K562 (cell line): ENCODE results near the gene LACTB. TPM values are rescaled to one million over a fixed set of nuclear protein-coding genes. Genes with fewer than 3 reads are reported as not detected.

ENCODE experiments used
- CREM ChIP-seq: IDR thresholded peaks from 2 replicates; pipeline ENCODE4 v1.6.1; 2014; ENCODE audit warnings: antibody characterized with exemption, low read depth
- CTBP1 ChIP-seq: fragments of 450-650 bp; IDR thresholded peaks from 2 replicates; pipeline ENCODE4 v1.6.1; 2016; ENCODE audit warnings: borderline replicate concordance
- DDX20 ChIP-seq: fragments of 450-650 bp; IDR thresholded peaks from 2 replicates; pipeline ENCODE4 v1.6.1; 2016; ENCODE audit warnings: missing genetic modification characterization, low read depth, mild to moderate bottlenecking, missing compliant biosample characterization, moderate library complexity
- DIDO1 ChIP-seq: fragments of 450-650 bp; IDR thresholded peaks from 2 replicates; pipeline ENCODE4 v1.6.1; 2016; ENCODE audit warnings: low read depth, missing biosample characterization, missing genetic modification characterization
- FOXJ2 ChIP-seq: fragments of 200-800 bp; sonication (Bioruptor generic); IDR thresholded peaks from 2 replicates; pipeline ENCODE4 v1.6.1; 2016; ENCODE audit warnings: missing genetic modification characterization, missing compliant biosample characterization
- GABPA ChIP-seq: fragments of 200-800 bp; sonication (Bioruptor generic); conservative IDR thresholded peaks from 2 replicates; pipeline ENCODE4 v1.6.1; 2016; ENCODE audit warnings: low read depth, missing genetic modification characterization, missing compliant biosample characterization
- MBD2 ChIP-seq: sonication (generic); IDR thresholded peaks from 2 replicates; pipeline ENCODE4 v1.6.1; 2016; ENCODE audit warnings: low read depth, borderline replicate concordance
- NFYB ChIP-seq: IDR thresholded peaks from 2 replicates; pipeline ENCODE4 v1.6.1; 2011; ENCODE audit warnings: mild to moderate bottlenecking, moderate library complexity; ENCODE audit not compliant: insufficient read length; ENCODE audit errors: extremely low read depth
- POLR2H ChIP-seq: IDR thresholded peaks from 2 replicates; pipeline ENCODE4 v1.6.1; 2016; ENCODE audit warnings: missing genetic modification characterization, low read depth, mild to moderate bottlenecking, control low read depth, missing compliant biosample characterization, moderate library complexity
- PRMT5 ChIP-seq: sonication (generic); formaldehyde crosslinking; IDR thresholded peaks from 2 replicates; pipeline ENCODE4 v1.5.0; 2020; ENCODE audit warnings: missing genetic modification reagents
- PTRF ChIP-seq: fragments of 450-650 bp; IDR thresholded peaks from 2 replicates; pipeline ENCODE4 v1.6.1; 2016; ENCODE audit warnings: mild to moderate bottlenecking, missing genetic modification characterization, missing compliant biosample characterization
- PTTG1 ChIP-seq: fragments of 450-650 bp; IDR thresholded peaks from 2 replicates; pipeline ENCODE4 v1.6.1; 2016; ENCODE audit warnings: low read depth, mild to moderate bottlenecking, missing genetic modification characterization, missing compliant biosample characterization
- RFX7 ChIP-seq: fragments of 250-450 bp; sonication (Bioruptor Pico); IDR thresholded peaks from 2 replicates; pipeline ENCODE4 v1.5.1; 2021; ENCODE audit warnings: mild to moderate bottlenecking
- SAFB2 ChIP-seq: fragments of 200-400 bp; formaldehyde crosslinking; IDR thresholded peaks from 2 replicates; pipeline ENCODE4 v1.6.1; 2018; ENCODE audit warnings: borderline replicate concordance, low read length, low read depth, moderate library complexity; ENCODE audit not compliant: severe bottlenecking
- STAT5A ChIP-seq: IDR thresholded peaks from 2 replicates; pipeline ENCODE4 v1.6.1; 2012; ENCODE audit warnings: low read length, inconsistent platforms, borderline replicate concordance
- TCFL5 ChIP-seq: fragments of 250-450 bp; sonication (Bioruptor Pico); conservative IDR thresholded peaks from 2 replicates; pipeline ENCODE4 v1.6.1; 2021; ENCODE audit warnings: mild to moderate bottlenecking, moderate library complexity, matching md5 sums
- U2AF1 ChIP-seq: fragments of 200-400 bp; formaldehyde crosslinking; optimal IDR thresholded peaks from 2 replicates; pipeline ENCODE3; 2017; ENCODE audit warnings: mild to moderate bottlenecking, low read depth, low read length, moderate library complexity
- ZC3H11A ChIP-seq: IDR thresholded peaks from 2 replicates; pipeline ENCODE4 v1.6.1; 2012; ENCODE audit warnings: low read depth, low read length, improper control_type of control experiment
- ZNF197 ChIP-seq: fragments of 200-800 bp; sonication (Bioruptor generic); IDR thresholded peaks from 2 replicates; pipeline ENCODE4 v1.6.1; 2016; ENCODE audit warnings: low read depth, missing genetic modification characterization, missing compliant biosample characterization
- ZNF644 ChIP-seq: fragments of 200-800 bp; sonication (Bioruptor generic); IDR thresholded peaks from 2 replicates; pipeline ENCODE4 v1.6.1; 2016; ENCODE audit warnings: low read depth, missing genetic modification characterization, missing compliant biosample characterization
- polyA plus RNA-seq, 8 experiments: library from polyadenylated mRNA; depleted of rRNA in 4 of 8; stranded (reverse) in 5 of 8; unstranded in 3 of 8; fragments of >200 nt; fragmentation: Nextera tagmentation in 2 of 8; fragmentation: Illumina TruSeq in 1 of 8; extraction: Ambion mirVana in 2 of 8; extraction: Trizol in 1 of 8; gene quantifications; 2 replicates each; pipeline versions ENCODE4 v1.2.1 to v1.2.3, GENCODE V29; 2011 to 2014; ENCODE audit warnings: inconsistent platforms in 1 of 8, missing spikeins in 1 of 8
- total RNA-seq, 7 experiments: library from RNA; depleted of rRNA in 6 of 7; stranded (reverse); fragments of >200 nt in 6 of 7; fragmentation: Illumina TruSeq in 2 of 7; extraction: Trizol in 2 of 7; gene quantifications; 2 replicates each; pipeline versions ENCODE4 v1.2.1 to v1.2.3, GENCODE V29; 2011 to 2021; ENCODE audit warnings: low replicate concordance in 1 of 7
- TF ChIP-seq, protein P1 (sequence below), 2 experiments: fragments of 200-800 bp in 1 of 2; sonication (Bioruptor generic) in 1 of 2; sonication (generic) in 1 of 2; formaldehyde crosslinking in 1 of 2; IDR thresholded peaks in 1 of 2; conservative IDR thresholded peaks in 1 of 2; 2 replicates each; pipeline versions ENCODE4 v1.5.0 to v1.6.1; 2016 to 2020; ENCODE audit warnings: missing compliant biosample characterization in 1 of 2, missing genetic modification characterization in 1 of 2, missing genetic modification reagents in 1 of 2
- TF ChIP-seq, protein P2 (sequence below): fragments of 250-450 bp; sonication (Bioruptor Pico); IDR thresholded peaks from 2 replicates; pipeline ENCODE4 v1.4.0; 2020; ENCODE audit warnings: mild to moderate bottlenecking, moderate library complexity
- TF ChIP-seq, protein P3 (sequence below), 2 experiments: fragments of 450-650 bp in 1 of 2; sonication (generic) in 1 of 2; formaldehyde crosslinking; conservative IDR thresholded peaks; 2 replicates each; pipeline versions ENCODE4 v1.4.0 to v1.8.1; 2020 to 2022; ENCODE audit warnings: mild to moderate bottlenecking in 1 of 2, missing genetic modification reagents in 1 of 2

LACTB gene
- total and polyA plus RNA-seq, 9 of the 15 experiments (the other 6 are each of a cell fraction or from before 2014, with no cell fraction given): 3.1 to 15.5 (median 9.8) TPM

DNA sequence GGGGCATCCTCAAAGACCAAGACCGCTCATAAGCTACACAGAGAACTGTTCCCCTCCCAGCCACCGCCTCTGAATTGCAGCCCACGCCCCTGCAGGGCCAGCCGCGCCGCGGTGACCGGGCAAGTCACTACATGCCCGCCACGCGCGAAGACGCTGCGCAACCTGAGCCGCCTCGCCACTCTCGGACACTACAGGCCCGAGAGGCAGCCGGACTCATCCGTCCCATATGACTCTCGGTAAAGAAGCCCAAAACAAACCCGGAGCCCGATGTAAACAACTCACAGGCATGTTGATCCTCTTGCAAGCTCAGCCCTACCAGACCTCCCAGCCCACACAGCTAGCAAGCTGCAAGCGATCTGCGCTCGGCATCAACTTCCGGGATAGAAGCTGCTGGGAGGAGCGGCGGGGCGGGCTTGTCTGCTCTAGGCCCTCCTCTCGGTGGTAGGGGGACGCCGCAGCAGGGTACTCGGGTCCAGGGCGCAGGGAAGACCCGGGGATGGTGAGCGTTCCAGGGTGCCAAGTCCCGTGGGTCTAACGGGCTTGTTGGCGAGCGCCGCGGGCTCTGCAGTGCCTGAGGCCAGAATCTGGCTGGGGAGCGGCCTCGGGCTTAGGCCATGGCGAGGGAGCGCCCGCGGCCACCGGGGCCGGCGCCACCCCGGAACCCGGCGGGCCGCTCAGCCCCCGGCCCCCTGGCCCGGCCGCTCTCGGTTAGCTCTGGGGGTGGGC is 35.6 kb downstream of the LACTB start, which contains the start of gene RPS27L (continued):
- TF ChIP-seq, protein P1, sequence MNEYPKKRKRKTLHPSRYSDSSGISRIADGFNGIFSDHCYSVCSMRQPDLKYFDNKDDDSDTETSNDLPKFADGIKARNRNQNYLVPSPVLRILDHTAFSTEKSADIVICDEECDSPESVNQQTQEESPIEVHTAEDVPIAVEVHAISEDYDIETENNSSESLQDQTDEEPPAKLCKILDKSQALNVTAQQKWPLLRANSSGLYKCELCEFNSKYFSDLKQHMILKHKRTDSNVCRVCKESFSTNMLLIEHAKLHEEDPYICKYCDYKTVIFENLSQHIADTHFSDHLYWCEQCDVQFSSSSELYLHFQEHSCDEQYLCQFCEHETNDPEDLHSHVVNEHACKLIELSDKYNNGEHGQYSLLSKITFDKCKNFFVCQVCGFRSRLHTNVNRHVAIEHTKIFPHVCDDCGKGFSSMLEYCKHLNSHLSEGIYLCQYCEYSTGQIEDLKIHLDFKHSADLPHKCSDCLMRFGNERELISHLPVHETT (CRISPR knock-in tag; conservative IDR thresholded peaks at IDR 0.05 in 1 of 2, IDR thresholded peaks at IDR 0.05 in 1 of 2): peak in 1 of 2 experiments; percentile 38; a peak in 1 of 4 replicates
- TF ChIP-seq, protein P2, sequence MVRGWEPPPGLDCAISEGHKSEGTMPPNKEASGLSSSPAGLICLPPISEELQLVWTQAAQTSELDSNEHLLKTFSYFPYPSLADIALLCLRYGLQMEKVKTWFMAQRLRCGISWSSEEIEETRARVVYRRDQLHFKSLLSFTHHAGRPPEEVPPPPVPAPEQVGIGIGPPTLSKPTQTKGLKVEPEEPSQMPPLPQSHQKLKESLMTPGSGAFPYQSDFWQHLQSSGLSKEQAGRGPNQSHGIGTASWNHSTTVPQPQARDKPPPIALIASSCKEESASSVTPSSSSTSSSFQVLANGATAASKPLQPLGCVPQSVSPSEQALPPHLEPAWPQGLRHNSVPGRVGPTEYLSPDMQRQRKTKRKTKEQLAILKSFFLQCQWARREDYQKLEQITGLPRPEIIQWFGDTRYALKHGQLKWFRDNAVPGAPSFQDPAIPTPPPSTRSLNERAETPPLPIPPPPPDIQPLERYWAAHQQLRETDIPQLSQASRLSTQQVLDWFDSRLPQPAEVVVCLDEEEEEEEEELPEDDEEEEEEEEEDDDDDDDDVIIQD (CRISPR knock-in tag): no peak
- TF ChIP-seq TCFL5 (CRISPR knock-in tag) (no peak), MBD2 (peak; percentile 70), DDX20 (no peak), SAFB2 (no peak), PRMT5 (CRISPR knock-in tag) (no peak), PTTG1 (no peak), ZNF197 (CRISPR knock-in tag) (no peak), GABPA (tag) (peak; percentile 90), FOXJ2 (tag) (peak; percentile 82), DIDO1 (no peak), PTRF (tag) (no peak), CTBP1 (peak; percentile 66; the same call in 1 of the 2 replicates), RFX7 (no peak), NFYB (no peak), STAT5A (no peak), CREM (peak; percentile 67), ZC3H11A (no peak), POLR2H (tag) (peak; percentile 78), ZNF644 (tag) (no peak), U2AF1 (no peak)
- TF ChIP-seq, protein P3, sequence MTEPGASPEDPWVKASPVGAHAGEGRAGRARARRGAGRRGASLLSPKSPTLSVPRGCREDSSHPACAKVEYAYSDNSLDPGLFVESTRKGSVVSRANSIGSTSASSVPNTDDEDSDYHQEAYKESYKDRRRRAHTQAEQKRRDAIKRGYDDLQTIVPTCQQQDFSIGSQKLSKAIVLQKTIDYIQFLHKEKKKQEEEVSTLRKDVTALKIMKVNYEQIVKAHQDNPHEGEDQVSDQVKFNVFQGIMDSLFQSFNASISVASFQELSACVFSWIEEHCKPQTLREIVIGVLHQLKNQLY (CRISPR knock-in tag; conservative IDR thresholded peaks at IDR 0.05): no peak
